ENCODE data around the gene KLHL34. TPM values are rescaled to one million over a fixed set of nuclear protein-coding genes. Genes with fewer than 3 reads are reported as not detected.

The KLHL34 gene
- total RNA-seq, 1 experiment from 2014 or later: not detected

DNA sequence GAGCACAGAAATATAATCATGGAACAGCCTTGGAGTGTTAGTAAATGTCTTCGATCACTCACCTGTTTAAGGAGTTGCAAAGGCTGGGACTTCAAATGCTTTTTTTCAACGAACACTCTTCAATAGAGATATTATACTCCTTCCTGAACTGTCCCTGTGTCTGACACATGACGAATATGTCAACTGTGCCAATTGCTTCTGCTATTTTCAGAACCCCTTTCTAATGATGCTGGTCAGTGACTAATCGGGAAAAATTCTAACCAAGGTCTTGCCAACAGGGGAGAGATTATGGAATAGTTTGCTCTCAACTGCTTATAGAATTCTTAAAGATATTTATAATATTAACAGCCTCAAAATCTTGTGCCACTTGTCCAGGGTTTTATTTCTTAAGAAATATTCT, 8.5 kb upstream of the KLHL34 start:
- H3K27ac ChIP-seq: no peak overlapping the region
- no peak overlapping the region for H2AFZ ChIP-seq
- no peaks in the 10 kb centered on the region for H3K9me3 ChIP-seq (ENCODE audit: insufficient read depth, low read depth)
- no peaks in the 10 kb centered on the region for H3K9me2 ChIP-seq (ENCODE audit: insufficient read depth)
- no TSS peak for BruUV-seq (replicated peaks)
- ChIA-PET CTCF (no interaction called here), POLR2A (ENCODE audit: unreplicated experiment) (no interaction called here)
- intact Hi-C loops (cut with micrococcal nuclease; ENCODE audit: unreplicated experiment): no loop called here
- TF ChIP-seq, protein P1, sequence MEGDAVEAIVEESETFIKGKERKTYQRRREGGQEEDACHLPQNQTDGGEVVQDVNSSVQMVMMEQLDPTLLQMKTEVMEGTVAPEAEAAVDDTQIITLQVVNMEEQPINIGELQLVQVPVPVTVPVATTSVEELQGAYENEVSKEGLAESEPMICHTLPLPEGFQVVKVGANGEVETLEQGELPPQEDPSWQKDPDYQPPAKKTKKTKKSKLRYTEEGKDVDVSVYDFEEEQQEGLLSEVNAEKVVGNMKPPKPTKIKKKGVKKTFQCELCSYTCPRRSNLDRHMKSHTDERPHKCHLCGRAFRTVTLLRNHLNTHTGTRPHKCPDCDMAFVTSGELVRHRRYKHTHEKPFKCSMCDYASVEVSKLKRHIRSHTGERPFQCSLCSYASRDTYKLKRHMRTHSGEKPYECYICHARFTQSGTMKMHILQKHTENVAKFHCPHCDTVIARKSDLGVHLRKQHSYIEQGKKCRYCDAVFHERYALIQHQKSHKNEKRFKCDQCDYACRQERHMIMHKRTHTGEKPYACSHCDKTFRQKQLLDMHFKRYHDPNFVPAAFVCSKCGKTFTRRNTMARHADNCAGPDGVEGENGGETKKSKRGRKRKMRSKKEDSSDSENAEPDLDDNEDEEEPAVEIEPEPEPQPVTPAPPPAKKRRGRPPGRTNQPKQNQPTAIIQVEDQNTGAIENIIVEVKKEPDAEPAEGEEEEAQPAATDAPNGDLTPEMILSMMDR (conservative IDR thresholded peaks at IDR 0.05): no peak
- no peak for TF ChIP-seq EZH2 (IDR thresholded peaks at IDR 0.05; ENCODE audit: low read depth)
- DNase-seq: no peak
- H3K79me2 ChIP-seq (ENCODE audit: low read depth): no peaks in the 10 kb centered on the region
- no peak overlapping the region for H3K4me2 ChIP-seq
- H3K36me3 ChIP-seq (ENCODE audit: low read depth): no peaks in the 10 kb centered on the region
- peaks cover 6% of the 10 kb centered on the region; the same call in 1 of the 2 replicates for H3F3A ChIP-seq (ENCODE audit: insufficient read depth, low read depth)
- H3K4me3 ChIP-seq: no peak overlapping the region
- H3K4me1 ChIP-seq (replicated peaks; ENCODE audit: insufficient read depth): peaks cover 5% of the 10 kb centered on the region
- H4K20me1 ChIP-seq (ENCODE audit: insufficient read depth): no peaks in the 10 kb centered on the region
- H3K27me3 ChIP-seq (ENCODE audit: insufficient read depth, low read depth): no peaks in the 10 kb centered on the region

DNA sequence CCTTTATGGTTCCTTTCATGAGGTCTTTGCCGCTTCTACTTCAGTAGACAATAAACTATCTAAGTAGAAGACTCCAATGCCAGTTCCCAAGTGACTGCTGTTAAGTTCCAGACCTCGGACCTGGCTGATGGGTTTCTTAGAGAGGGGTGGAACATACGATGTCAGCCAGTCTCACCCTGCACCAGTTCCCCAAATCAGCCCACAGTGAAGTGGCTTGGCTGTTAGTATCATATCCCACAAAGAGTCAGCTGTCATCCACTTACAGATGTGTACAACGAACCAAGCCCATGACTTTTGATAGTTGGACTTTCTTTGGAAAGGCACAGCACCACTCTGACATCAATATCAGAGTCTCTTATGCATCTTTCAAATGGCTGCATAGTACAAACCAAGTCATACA, 8.1 kb upstream of the KLHL34 start:
- intact Hi-C loops (cut with micrococcal nuclease; ENCODE audit: unreplicated experiment): no loop called here
- CTCF ChIA-PET: no interaction called here
- no peaks in the 10 kb centered on the region for H4K20me1 ChIP-seq (ENCODE audit: insufficient read depth)
- no TSS peak for BruUV-seq (replicated peaks)
- POLR2A ChIA-PET (ENCODE audit: unreplicated experiment): no interaction called here
- H3K4me1 ChIP-seq (replicated peaks; ENCODE audit: insufficient read depth): peaks cover 8% of the 10 kb centered on the region
- no peak overlapping the region for H3K4me3 ChIP-seq
- no peak overlapping the region for H3K27ac ChIP-seq
- H3K4me2 ChIP-seq: no peak overlapping the region
- no peak for TF ChIP-seq EZH2 (IDR thresholded peaks at IDR 0.05; ENCODE audit: low read depth)
- TF ChIP-seq, protein P1 (conservative IDR thresholded peaks at IDR 0.05): no peak
- peaks cover 7% of the 10 kb centered on the region; the same call in 1 of the 2 replicates for H3F3A ChIP-seq (ENCODE audit: insufficient read depth, low read depth)
- no peak for DNase-seq
- no peaks in the 10 kb centered on the region for H3K27me3 ChIP-seq (ENCODE audit: insufficient read depth, low read depth)
- no peaks in the 10 kb centered on the region for H3K79me2 ChIP-seq (ENCODE audit: low read depth)
- H3K36me3 ChIP-seq (ENCODE audit: low read depth): no peaks in the 10 kb centered on the region
- H3K9me3 ChIP-seq (ENCODE audit: insufficient read depth, low read depth): no peaks in the 10 kb centered on the region
- no peak overlapping the region for H2AFZ ChIP-seq
- H3K9me2 ChIP-seq (ENCODE audit: insufficient read depth): no peaks in the 10 kb centered on the region

DNA sequence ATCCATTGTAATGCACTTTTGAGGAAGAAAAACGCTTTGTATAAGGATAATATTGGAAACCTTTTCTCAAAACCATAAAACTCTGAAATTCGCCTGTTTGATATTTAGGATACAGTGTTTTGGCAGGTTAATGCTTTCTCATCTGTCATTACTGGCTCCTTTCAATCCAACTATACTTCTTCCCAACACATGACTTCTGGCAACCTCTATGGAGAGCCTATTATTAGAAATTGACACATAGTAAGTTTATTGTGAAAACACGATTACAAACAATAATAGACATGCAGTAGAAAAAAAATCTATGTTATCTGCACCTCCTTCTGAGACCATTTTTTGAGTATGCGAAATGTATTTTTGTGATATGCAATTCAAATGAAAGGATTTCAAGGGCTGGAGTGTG, 4.6 kb upstream of the KLHL34 start:
- intact Hi-C loops (cut with micrococcal nuclease; ENCODE audit: unreplicated experiment): no loop called here
- Histone ChIP-seq H3K27ac (no peak overlapping the region), H3K9me2 (ENCODE audit: insufficient read depth) (no peaks in the 10 kb centered on the region), H3K4me1 (replicated peaks; ENCODE audit: insufficient read depth) (peaks cover 19% of the 10 kb centered on the region), H3K4me2 (no peak overlapping the region), H2AFZ (no peak overlapping the region), H3K36me3 (ENCODE audit: low read depth) (no peaks in the 10 kb centered on the region), H3K9me3 (ENCODE audit: insufficient read depth, low read depth) (no peaks in the 10 kb centered on the region), H3K4me3 (no peak overlapping the region), H3F3A (ENCODE audit: insufficient read depth, low read depth) (peaks cover 13% of the 10 kb centered on the region; the same call in 1 of the 2 replicates), H3K27me3 (ENCODE audit: insufficient read depth, low read depth) (no peaks in the 10 kb centered on the region), H3K79me2 (ENCODE audit: low read depth) (no peaks in the 10 kb centered on the region), H4K20me1 (ENCODE audit: insufficient read depth) (no peaks in the 10 kb centered on the region)
- TF ChIP-seq, protein P1 (conservative IDR thresholded peaks at IDR 0.05): no peak
- no peak for TF ChIP-seq EZH2 (IDR thresholded peaks at IDR 0.05; ENCODE audit: low read depth)
- POLR2A ChIA-PET (ENCODE audit: unreplicated experiment): no interaction called here
- DNase-seq: no peak
- no TSS peak for BruUV-seq (replicated peaks)
- CTCF ChIA-PET: no interaction called here

All from PC-9 (cell line).